MCF 10A (cell line): ENCODE measurements around the gene CTPS2. TPM values are rescaled to one million over a fixed set of nuclear protein-coding genes. Genes with fewer than 3 reads are reported as not detected.
A peak's percentile ranks its signal among the peaks of the same experiment; 100 is the strongest.
"Not testable (repeated sequence)": the region's sequence is repeated elsewhere in the genome, so short reads cannot be mapped to it uniquely, and the experiment has no call there.

Experiments used
- BruUV-seq: library from RNA; stranded (reverse); fragments of 400-500 nt; replicated peaks from 2 replicates; lab custom pipeline; 2021; lab: Mats Ljungman, UMichigan
- CTCF ChIA-PET: fragments of 300-600 bp; sonication (Branson Sonifier 250); formaldehyde crosslinking; extraction: SDS; loops from one replicate; lab custom pipeline; 2021; ENCODE audit warnings: antibody characterized with exemption, inconsistent platforms; lab: Yijun Ruan, JAX
- POLR2A ChIA-PET: fragments of 300-600, 350-650 bp; sonication (Branson Sonifier 250); formaldehyde crosslinking; extraction: SDS; loops from one replicate; lab custom pipeline; 2020; ENCODE audit warnings: antibody characterized with exemption, inconsistent platforms; lab: Yijun Ruan, JAX
- DNase-seq: peaks from one replicate; pipeline ENCODE4 v3.0.0-alpha.2; 2018; ENCODE audit not compliant: unreplicated experiment
- H3K27ac Mint-ChIP-seq: one replicate; pipeline ENCODE4 v1.8.0; 2022; ENCODE audit warnings: mild to moderate bottlenecking, low read depth, mixed read lengths; ENCODE audit not compliant: unreplicated experiment
- H3K27me3 Mint-ChIP-seq: one replicate; pipeline ENCODE4 v1.8.0; 2022; ENCODE audit warnings: mixed read lengths; ENCODE audit not compliant: insufficient read depth, unreplicated experiment
- H3K36me3 Mint-ChIP-seq: one replicate; pipeline ENCODE4 v1.8.0; 2022; ENCODE audit warnings: mild to moderate bottlenecking, moderate library complexity, mixed read lengths; ENCODE audit not compliant: insufficient read depth, unreplicated experiment
- H3K4me1 Mint-ChIP-seq: one replicate; pipeline ENCODE4 v1.8.0; 2022; ENCODE audit warnings: mixed read lengths; ENCODE audit not compliant: insufficient read depth, unreplicated experiment
- H3K4me3 Mint-ChIP-seq: one replicate; pipeline ENCODE4 v1.8.0; 2022; ENCODE audit warnings: mild to moderate bottlenecking, moderate library complexity, mixed read lengths; ENCODE audit not compliant: unreplicated experiment
- H3K9me3 Mint-ChIP-seq: one replicate; pipeline ENCODE4 v1.8.0; 2022; ENCODE audit warnings: mixed read lengths; ENCODE audit not compliant: unreplicated experiment
- intact Hi-C: fragments of 100-400 bp; cut with micrococcal nuclease; formaldehyde crosslinking; loops from 2 replicates; pipeline ENCODE4 v1.14.1; 2022
- total RNA-seq: library from RNA; stranded (reverse); gene quantifications from 2 replicates; pipeline ENCODE4 v1.2.3, GENCODE V29; 2022
- TF ChIP-seq, protein P1 (sequence below): fragments of 200-600 bp; IDR thresholded peaks from one replicate; pipeline ENCODE4 v1.8.0; 2022; ENCODE audit warnings: antibody characterized with exemption, mild to moderate bottlenecking; ENCODE audit not compliant: unreplicated experiment

Gene CTPS2
- total RNA-seq, 1 experiment from 2014 or later = 5.3 TPM

DNA sequence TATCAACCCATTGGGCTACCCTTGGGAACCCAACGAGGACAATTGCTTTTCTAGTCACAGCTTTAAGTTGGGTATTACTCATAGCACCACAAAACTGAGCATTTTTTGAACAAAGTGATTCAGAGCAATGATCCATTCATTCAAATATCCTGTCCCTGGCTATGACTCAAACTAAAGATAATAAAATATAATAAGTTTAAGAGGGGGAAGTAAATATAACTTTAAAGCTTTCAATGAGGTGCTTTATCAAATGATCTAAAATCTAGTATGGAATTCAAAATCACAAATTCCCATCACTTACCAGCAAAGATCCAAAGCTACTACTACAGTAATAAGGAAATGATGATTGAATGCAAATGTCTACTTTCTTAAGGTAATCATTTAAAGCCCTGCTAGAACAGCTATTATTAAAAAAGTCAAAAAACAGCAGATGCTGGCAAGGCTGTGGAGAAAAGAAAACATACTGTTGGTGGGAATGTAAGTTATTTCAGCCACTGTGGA lies 102.3 kb downstream of the CTPS2 start:
- POLR2A ChIA-PET = interaction anchor here (0.6 kb wide), 1 partner anchor 24 kb away, joined by 3 read pairs; no protein-coding TSS in a partner anchor
- CTCF ChIA-PET = interaction anchor here (0.5 kb wide), 1 partner anchor 175 kb away, joined by 3 read pairs; no protein-coding TSS in a partner anchor
- no peak overlapping the region for H3K4me3 Mint-ChIP-seq
- H3K9me3 Mint-ChIP-seq = no peaks in the 10 kb centered on the region
- peaks cover 25% of the 10 kb centered on the region for H3K27me3 Mint-ChIP-seq
- BruUV-seq = no TSS peak
- intact Hi-C loops = no loop called here
- no peaks in the 10 kb centered on the region for H3K4me1 Mint-ChIP-seq
- no peak for DNase-seq
- no peak overlapping the region for H3K27ac Mint-ChIP-seq
- TF ChIP-seq, protein P1, sequence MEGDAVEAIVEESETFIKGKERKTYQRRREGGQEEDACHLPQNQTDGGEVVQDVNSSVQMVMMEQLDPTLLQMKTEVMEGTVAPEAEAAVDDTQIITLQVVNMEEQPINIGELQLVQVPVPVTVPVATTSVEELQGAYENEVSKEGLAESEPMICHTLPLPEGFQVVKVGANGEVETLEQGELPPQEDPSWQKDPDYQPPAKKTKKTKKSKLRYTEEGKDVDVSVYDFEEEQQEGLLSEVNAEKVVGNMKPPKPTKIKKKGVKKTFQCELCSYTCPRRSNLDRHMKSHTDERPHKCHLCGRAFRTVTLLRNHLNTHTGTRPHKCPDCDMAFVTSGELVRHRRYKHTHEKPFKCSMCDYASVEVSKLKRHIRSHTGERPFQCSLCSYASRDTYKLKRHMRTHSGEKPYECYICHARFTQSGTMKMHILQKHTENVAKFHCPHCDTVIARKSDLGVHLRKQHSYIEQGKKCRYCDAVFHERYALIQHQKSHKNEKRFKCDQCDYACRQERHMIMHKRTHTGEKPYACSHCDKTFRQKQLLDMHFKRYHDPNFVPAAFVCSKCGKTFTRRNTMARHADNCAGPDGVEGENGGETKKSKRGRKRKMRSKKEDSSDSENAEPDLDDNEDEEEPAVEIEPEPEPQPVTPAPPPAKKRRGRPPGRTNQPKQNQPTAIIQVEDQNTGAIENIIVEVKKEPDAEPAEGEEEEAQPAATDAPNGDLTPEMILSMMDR = no peak
- H3K36me3 Mint-ChIP-seq = peaks cover 18% of the 10 kb centered on the region

DNA sequence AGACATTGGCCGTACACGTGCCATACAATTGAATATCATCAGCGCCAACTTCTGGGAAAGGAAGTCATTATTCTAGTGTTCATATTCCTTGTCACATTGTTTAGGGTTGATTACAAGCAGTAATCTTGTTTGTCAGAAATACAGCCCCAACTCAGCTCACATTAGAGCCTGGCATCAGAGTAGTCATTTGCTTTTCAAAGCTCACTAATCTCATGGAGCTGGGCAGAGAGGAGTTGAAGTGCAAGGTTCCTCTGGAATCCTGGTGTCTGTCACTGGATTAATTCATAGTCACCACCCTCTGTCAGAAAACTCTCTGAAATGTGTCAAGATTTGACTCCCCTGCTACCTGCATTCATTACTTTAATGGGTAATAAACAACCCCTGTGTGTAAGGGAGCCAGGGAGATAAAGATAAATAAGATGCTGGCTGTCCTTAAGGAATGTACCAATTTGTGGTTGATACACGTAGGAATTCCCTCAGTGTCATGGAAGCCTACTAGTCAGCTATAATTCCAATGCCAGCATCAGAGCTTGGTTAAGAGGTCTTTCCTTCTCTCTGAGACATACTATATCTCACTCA lies 106.2 kb downstream of the CTPS2 start:
- ChIA-PET POLR2A (no interaction called here), CTCF (interaction anchor here (0.6 to 1.8 kb wide), 4 partner anchors 170 to 854 kb away, joined by 3 to 5 read pairs (median 4); no protein-coding TSS in a partner anchor)
- peaks cover 11% of the 10 kb centered on the region for H3K27me3 Mint-ChIP-seq
- intact Hi-C loops = no loop called here
- peaks cover 4% of the 10 kb centered on the region for H3K36me3 Mint-ChIP-seq
- H3K9me3 Mint-ChIP-seq = no peaks in the 10 kb centered on the region
- no TSS peak for BruUV-seq
- no peaks in the 10 kb centered on the region for H3K4me1 Mint-ChIP-seq
- TF ChIP-seq, protein P1 = no peak
- no peak overlapping the region for H3K4me3 Mint-ChIP-seq
- no peak for DNase-seq
- no peak overlapping the region for H3K27ac Mint-ChIP-seq

DNA sequence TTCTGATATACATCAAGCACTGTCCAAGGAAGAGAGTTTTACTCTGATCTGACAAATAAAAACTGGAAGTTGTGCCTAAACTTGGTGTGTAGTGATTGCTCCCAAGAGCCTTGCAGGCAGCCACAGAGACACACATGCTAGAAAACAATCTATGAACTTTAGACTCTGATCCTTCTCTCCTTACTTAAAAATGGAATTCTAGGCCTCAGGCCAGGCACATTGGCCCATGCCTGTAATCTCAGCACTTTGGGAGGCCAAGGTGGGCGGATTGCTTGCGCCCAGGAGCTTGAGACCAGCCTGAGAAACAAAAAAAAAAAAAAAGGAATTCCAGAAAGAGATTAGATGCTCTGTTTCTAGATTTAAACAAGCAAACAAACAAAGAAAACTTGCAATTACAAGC lies 108.1 kb downstream of the CTPS2 start:
- BruUV-seq = no TSS peak
- no peak overlapping the region for H3K27ac Mint-ChIP-seq
- no peaks in the 10 kb centered on the region for H3K4me1 Mint-ChIP-seq
- intact Hi-C loops = no loop called here
- H3K27me3 Mint-ChIP-seq = peaks cover 17% of the 10 kb centered on the region
- DNase-seq = no peak
- TF ChIP-seq, protein P1 = no peak
- CTCF ChIA-PET = no interaction called here
- POLR2A ChIA-PET = no interaction called here
- peaks cover 6% of the 10 kb centered on the region for H3K36me3 Mint-ChIP-seq
- no peaks in the 10 kb centered on the region for H3K9me3 Mint-ChIP-seq
- no peak overlapping the region for H3K4me3 Mint-ChIP-seq

DNA sequence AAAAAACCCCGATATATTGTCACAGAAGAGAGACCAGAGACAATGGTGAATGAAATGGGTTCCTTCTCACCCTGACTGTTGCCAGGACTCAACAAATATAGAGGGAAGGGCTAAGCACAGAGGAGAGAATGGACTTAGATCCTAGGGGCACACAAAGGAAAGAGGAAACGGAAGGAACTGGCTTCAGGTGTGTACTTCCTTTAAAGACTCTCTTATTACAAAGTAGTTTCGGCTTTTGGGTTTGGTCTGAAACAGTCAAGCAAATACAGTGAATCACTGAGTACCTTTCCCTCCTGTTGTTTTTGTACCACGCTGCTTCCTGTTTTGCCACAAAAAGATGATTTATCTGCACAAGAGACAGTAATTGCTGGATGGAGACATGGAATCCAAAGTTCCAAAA lies 108.6 kb downstream of the CTPS2 start:
- Mint-ChIP-seq H3K9me3 (no peaks in the 10 kb centered on the region), H3K4me3 (no peak overlapping the region), H3K27ac (no peak overlapping the region), H3K4me1 (no peaks in the 10 kb centered on the region), H3K27me3 (peaks cover 17% of the 10 kb centered on the region), H3K36me3 (peaks cover 6% of the 10 kb centered on the region)
- no TSS peak for BruUV-seq
- ChIA-PET POLR2A (no interaction called here), CTCF (no interaction called here)
- TF ChIP-seq, protein P1 = no peak
- DNase-seq = peak; percentile 7
- intact Hi-C loops = no loop called here

DNA sequence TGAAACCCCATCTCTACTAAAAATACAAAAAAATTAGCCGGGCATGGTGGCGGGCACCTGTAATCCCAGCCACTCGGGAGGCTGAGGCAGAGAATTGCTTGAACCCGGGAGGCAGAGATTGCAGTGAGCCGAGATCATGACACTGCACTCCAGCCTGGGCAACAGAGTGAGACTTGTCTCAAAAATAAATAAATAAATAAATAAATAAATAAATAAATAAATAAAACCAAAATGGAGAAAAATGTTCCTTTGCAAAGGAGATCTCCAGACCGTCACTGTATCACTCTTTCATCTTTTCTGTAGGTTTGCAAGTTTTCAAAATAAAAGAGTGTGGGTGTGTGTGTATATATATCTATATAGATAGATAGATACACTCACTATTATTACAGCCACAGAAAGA lies 109.2 kb downstream of the CTPS2 start:
- not testable (repeated sequence) for H3K36me3 Mint-ChIP-seq, H3K27ac Mint-ChIP-seq

More for the DNA sequence above, 109.2 kb downstream of the CTPS2 start:
- H3K4me3 Mint-ChIP-seq, intact Hi-C loops, POLR2A ChIA-PET, H3K4me1 Mint-ChIP-seq, DNase-seq, BruUV-seq, CTCF ChIA-PET, H3K9me3 Mint-ChIP-seq: not testable (repeated sequence)
- H3K27me3 Mint-ChIP-seq = peaks cover 17% of the 10 kb centered on the region
